Measurements from ENCODE around the gene TPD52L3. TPM values are rescaled to one million over a fixed set of nuclear protein-coding genes. Genes with fewer than 3 reads are reported as not detected.

Gene TPD52L3
- not detected in 2 replicates for total RNA-seq

GRCh38 chr9:6328103-6328502 lies at the start of gene TPD52L3:
Gene TPD52L3, plus strand, starts transcription at chr9:6328375. Its CDS starts 221 bp downstream, at chr9:6328596.
- Histone ChIP-seq H3K27me3 (ENCODE audit: control insufficient read depth, insufficient read depth, low read length) (no peaks in the 10 kb centered on the region), H3K36me3 (ENCODE audit: control insufficient read depth, insufficient read depth, low read length) (no peaks in the 10 kb centered on the region), H3K4me3 (ENCODE audit: low read depth, low read length) (no peak within 1 kb of the TSS)
- no peak for TF ChIP-seq CTCF (IDR thresholded peaks at IDR 0.05; ENCODE audit: insufficient read depth, low read length, poor library complexity, severe bottlenecking)
- no peak for DNase-seq (ENCODE audit: low read depth)

- Histone ChIP-seq H3K27me3 (ENCODE audit: control insufficient read depth, insufficient read depth, low read length) (no peaks in the 10 kb centered on the region), H3K36me3 (ENCODE audit: control insufficient read depth, insufficient read depth, low read length) (no peaks in the 10 kb centered on the region), H3K4me3 (ENCODE audit: low read depth, low read length) (no peak overlapping the region)
- DNase-seq (ENCODE audit: low read depth): no peak
- TF ChIP-seq CTCF (IDR thresholded peaks at IDR 0.05; ENCODE audit: insufficient read depth, low read length, poor library complexity, severe bottlenecking): no peak
These were observed 26.3 kb upstream of the TPD52L3 start for GRCh38 chr9:6301858-6302257.

GRCh38 chr9:6302417-6302816 lies 25.8 kb upstream of the TPD52L3 start:
- peak; percentile 19 for DNase-seq (ENCODE audit: low read depth)
- H3K4me3 ChIP-seq (ENCODE audit: low read depth, low read length): no peak overlapping the region
- no peaks in the 10 kb centered on the region for H3K27me3 ChIP-seq (ENCODE audit: control insufficient read depth, insufficient read depth, low read length)
- TF ChIP-seq CTCF (IDR thresholded peaks at IDR 0.05; ENCODE audit: insufficient read depth, low read length, poor library complexity, severe bottlenecking): no peak
- H3K36me3 ChIP-seq (ENCODE audit: control insufficient read depth, insufficient read depth, low read length): no peaks in the 10 kb centered on the region

GRCh38 chr9:6304232-6304631 lies 23.9 kb upstream of the TPD52L3 start:
- TF ChIP-seq CTCF (IDR thresholded peaks at IDR 0.05; ENCODE audit: insufficient read depth, low read length, poor library complexity, severe bottlenecking): no peak
- H3K36me3 ChIP-seq (ENCODE audit: control insufficient read depth, insufficient read depth, low read length): no peaks in the 10 kb centered on the region
- DNase-seq (ENCODE audit: low read depth): no peak
- H3K4me3 ChIP-seq (ENCODE audit: low read depth, low read length): no peak overlapping the region
- no peaks in the 10 kb centered on the region for H3K27me3 ChIP-seq (ENCODE audit: control insufficient read depth, insufficient read depth, low read length)

GRCh38 chr9:6305954-6306563 lies 22.1 kb upstream of the TPD52L3 start:
- TF ChIP-seq CTCF (IDR thresholded peaks at IDR 0.05; ENCODE audit: insufficient read depth, low read length, poor library complexity, severe bottlenecking): peak; percentile 49
- no peak overlapping the region for H3K4me3 ChIP-seq (ENCODE audit: low read depth, low read length)
- no peaks in the 10 kb centered on the region for H3K36me3 ChIP-seq (ENCODE audit: control insufficient read depth, insufficient read depth, low read length)
- peak; percentile 10 for DNase-seq (ENCODE audit: low read depth)
- no peaks in the 10 kb centered on the region for H3K27me3 ChIP-seq (ENCODE audit: control insufficient read depth, insufficient read depth, low read length)

- no peak for DNase-seq (ENCODE audit: low read depth)
- Histone ChIP-seq H3K36me3 (ENCODE audit: control insufficient read depth, insufficient read depth, low read length) (no peaks in the 10 kb centered on the region), H3K4me3 (ENCODE audit: low read depth, low read length) (no peak overlapping the region), H3K27me3 (ENCODE audit: control insufficient read depth, insufficient read depth, low read length) (no peaks in the 10 kb centered on the region)
- TF ChIP-seq CTCF (IDR thresholded peaks at IDR 0.05; ENCODE audit: insufficient read depth, low read length, poor library complexity, severe bottlenecking): no peak
These were observed 20.6 kb upstream of the TPD52L3 start for GRCh38 chr9:6307551-6308096.

All from kidney epithelial cell (primary cell).